NCI-H1436 treated with DMSO at 0.1 percent for 48 hours (cell line): ENCODE results near the gene ATL2.
"Not testable (repeated sequence)": the region's sequence is repeated elsewhere in the genome, so short reads cannot be mapped to it uniquely, and the experiment has no call there.

Source experiments
- DNase-seq: peaks from one replicate; lab custom pipeline; 2025; lab: John Stamatoyannopoulos, UW

The ATL2 gene

GRCh38 chr2:38377050-38377828 is at the start of gene ATL2:
Gene ATL2, minus strand, starts transcription at chr2:38377273. Its CDS starts 13 bp downstream, at chr2:38377260.
- DNase-seq = peak; percentile 79

- DNase-seq = no peak
These were observed 46.7 kb upstream of the ATL2 start for GRCh38 chr2:38423763-38424162.

- no peak for DNase-seq
These were observed 44.4 kb upstream of the ATL2 start for GRCh38 chr2:38421274-38422056.

GRCh38 chr2:38419499-38419898 is 42.4 kb upstream of the ATL2 start:
- no peak for DNase-seq

- no peak for DNase-seq
These were observed 41.7 kb upstream of the ATL2 start for GRCh38 chr2:38418735-38419134.

GRCh38 chr2:38417745-38418689 is 40.9 kb upstream of the ATL2 start:
- no peak for DNase-seq

- no peak for DNase-seq
These were observed 39.4 kb upstream of the ATL2 start for GRCh38 chr2:38416296-38417036.

- DNase-seq = no peak
These were observed 38.7 kb upstream of the ATL2 start for GRCh38 chr2:38415728-38416291.

GRCh38 chr2:38415023-38415422 is 38.0 kb upstream of the ATL2 start:
- DNase-seq = no peak

- DNase-seq = not testable (repeated sequence)
These were observed 35.3 kb upstream of the ATL2 start for GRCh38 chr2:38412235-38412871.

GRCh38 chr2:38409156-38410102 is 32.4 kb upstream of the ATL2 start:
- no peak for DNase-seq

GRCh38 chr2:38407111-38407682 is 30.1 kb upstream of the ATL2 start:
- no peak for DNase-seq

GRCh38 chr2:38406597-38407110 is 29.6 kb upstream of the ATL2 start:
- DNase-seq = no peak

GRCh38 chr2:38405917-38406596 is 29.0 kb upstream of the ATL2 start:
- DNase-seq = no peak

- DNase-seq = no peak
These were observed 23.4 kb upstream of the ATL2 start for GRCh38 chr2:38400513-38400912.

- DNase-seq = no peak
These were observed 21.7 kb upstream of the ATL2 start for GRCh38 chr2:38398739-38399138.

GRCh38 chr2:38394903-38395341 is 17.8 kb upstream of the ATL2 start:
- DNase-seq = no peak

GRCh38 chr2:38394041-38394440 is 17.0 kb upstream of the ATL2 start:
- DNase-seq = no peak
